GM23338 (cell line): ENCODE measurements around the gene SNRPB2. TPM values are rescaled to one million over a fixed set of nuclear protein-coding genes. Genes with fewer than 3 reads are reported as not detected.

Experiments
- CREB1 ChIP-seq: fragments of 250-450 bp; sonication (Bioruptor Pico); IDR thresholded peaks from 2 replicates; pipeline ENCODE4 v1.5.0; 2020; ENCODE audit warnings: low read depth, mild to moderate bottlenecking, moderate library complexity
- EZH2 ChIP-seq: fragments of 200-600 bp; sonication (generic); IDR thresholded peaks from one replicate; pipeline ENCODE4 v1.8.0; 2017; ENCODE audit warnings: antibody characterized with exemption, mild to moderate bottlenecking, low read depth; ENCODE audit not compliant: unreplicated experiment
- JUNB ChIP-seq: IDR thresholded peaks from one replicate; pipeline ENCODE4 v1.6.1; 2016; ENCODE audit warnings: antibody characterized with exemption; ENCODE audit not compliant: unreplicated experiment
- POLR2AphosphoS5 ChIP-seq: IDR thresholded peaks from 2 replicates; pipeline ENCODE4 v1.6.1; 2016; ENCODE audit warnings: antibody characterized with exemption, low read depth
- REST ChIP-seq: IDR thresholded peaks from one replicate; pipeline ENCODE4 v1.6.1; 2018; ENCODE audit warnings: antibody characterized with exemption; ENCODE audit not compliant: unreplicated experiment
- ZNF462 ChIP-seq: fragments of 250-450 bp; sonication (Bioruptor Pico); IDR thresholded peaks from 2 replicates; pipeline ENCODE4 v1.5.0; 2020; ENCODE audit warnings: mild to moderate bottlenecking, moderate library complexity
- polyA plus RNA-seq: library from polyadenylated mRNA; unstranded; fragments of >200 nt; fragmentation: Nextera tagmentation; extraction: Ambion mirVana; gene quantifications from 2 replicates; pipeline ENCODE4 v1.2.1, GENCODE V29; 2016
- total RNA-seq: library from RNA; depleted of rRNA; stranded (reverse); fragments of >200 nt; shearing (Covaris generic); gene quantifications from 2 replicates; pipeline ENCODE4 v1.2.3, GENCODE V29; 2014

SNRPB2 gene
- total and polyA plus RNA-seq, 2 experiments from 2014 or later = 94.9 to 377 TPM

DNA sequence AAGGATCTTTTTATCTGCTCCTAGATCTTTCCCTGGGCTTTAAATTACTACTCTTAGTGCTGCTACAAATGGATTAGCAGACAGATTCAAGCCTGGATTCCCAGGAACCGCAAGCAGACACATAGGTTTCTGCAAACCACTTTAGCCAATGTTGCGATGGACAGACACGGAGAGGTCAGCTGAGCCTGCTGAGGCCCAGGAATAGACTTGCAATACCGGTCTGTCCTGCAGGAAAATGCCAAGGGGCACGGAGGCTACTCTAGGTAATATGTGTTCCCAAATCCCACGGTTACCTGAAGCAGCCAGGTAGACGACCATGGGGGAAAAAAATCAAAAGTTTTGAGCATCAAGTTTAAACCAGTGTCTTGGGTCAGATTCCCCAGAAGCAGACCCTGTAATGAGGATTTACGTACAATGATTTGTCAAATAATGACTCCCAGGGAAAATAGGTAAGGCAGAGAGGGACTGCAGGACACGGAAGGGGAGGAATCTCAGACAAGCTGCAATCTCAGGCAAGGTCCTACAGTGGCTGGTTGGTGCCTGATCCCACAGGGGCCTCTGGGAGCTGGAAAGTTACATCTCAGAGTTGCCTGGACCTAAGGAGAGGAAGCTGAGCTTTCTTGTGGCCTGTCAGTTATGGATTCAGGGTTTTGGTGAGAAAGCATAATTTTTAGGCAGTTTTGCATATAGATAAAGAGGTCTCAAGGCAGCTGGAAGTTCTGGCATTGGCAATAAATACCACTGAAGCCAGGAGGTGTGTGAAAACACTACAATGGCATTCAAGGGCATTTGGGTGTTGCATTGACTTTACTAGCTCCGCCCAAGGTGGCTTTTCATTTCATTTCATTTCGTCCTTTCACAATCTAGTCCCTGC is 30.8 kb downstream of the SNRPB2 start (continued):
- TF ChIP-seq ZNF462 (CRISPR knock-in tag) (no peak), POLR2AphosphoS5 (no peak), JUNB (no peak), CREB1 (CRISPR knock-in tag) (no peak), REST (no peak), EZH2 (no peak)
